Activated T-helper 1 cell treated with anti-CD3 and anti-CD28 coated beads, Interleukin-2, amount 50 U/mL, for 16 hours (primary cell): Measurements from ENCODE around the gene MAPKAP1.

Source experiments
- DNase-seq, 2 donors: peaks; one replicate each; pipeline ENCODE4 v3.0.0-alpha.2; 2020; ENCODE audit warnings: low read depth in 1 of 2, low spot score in 1 of 2

The MAPKAP1 gene

GRCh38 chr9:125706651-125707471 lies at the start of gene MAPKAP1:
MAPKAP1 (minus strand) TSS chr9:125707208; CDS start chr9:125672574, 34,634 bp downstream.
- peak; percentile 89 for DNase-seq

- no peak for DNase-seq
These were observed 49.5 kb upstream of the MAPKAP1 start for GRCh38 chr9:125756518-125756917.

GRCh38 chr9:125755340-125755739 lies 48.3 kb upstream of the MAPKAP1 start:
- no peak for DNase-seq

- DNase-seq: no peak
These were observed 47.1 kb upstream of the MAPKAP1 start for GRCh38 chr9:125754096-125754495.

- no peak for DNase-seq
These were observed 45.1 kb upstream of the MAPKAP1 start for GRCh38 chr9:125752070-125752628.

GRCh38 chr9:125750627-125751011 lies 43.6 kb upstream of the MAPKAP1 start:
- no peak for DNase-seq

GRCh38 chr9:125749951-125750626 lies 43.1 kb upstream of the MAPKAP1 start:
- no peak for DNase-seq

GRCh38 chr9:125749287-125749935 lies 42.4 kb upstream of the MAPKAP1 start:
- no peak for DNase-seq

- no peak for DNase-seq
These were observed 41.6 kb upstream of the MAPKAP1 start for GRCh38 chr9:125748446-125749099.

- DNase-seq: peak in 1 of 2 donors; percentile 13
These were observed 40.9 kb upstream of the MAPKAP1 start for GRCh38 chr9:125747765-125748445.

GRCh38 chr9:125747053-125747764 lies 40.2 kb upstream of the MAPKAP1 start, which contains the start of gene PBX3:
PBX3 (plus strand) TSS chr9:125747373.
- DNase-seq: peak; percentile 7 to 34

- DNase-seq: no peak
These were observed 39.7 kb upstream of the MAPKAP1 start for GRCh38 chr9:125746774-125747052.

GRCh38 chr9:125746017-125746773 lies 39.2 kb upstream of the MAPKAP1 start:
- peak; percentile 77 to 89 for DNase-seq

GRCh38 chr9:125745682-125746016 lies 38.6 kb upstream of the MAPKAP1 start:
- DNase-seq: no peak

GRCh38 chr9:125745018-125745417 lies 38.0 kb upstream of the MAPKAP1 start:
- no peak for DNase-seq

GRCh38 chr9:125744616-125745015 lies 37.6 kb upstream of the MAPKAP1 start:
- no peak for DNase-seq

- no peak for DNase-seq
These were observed 36.8 kb upstream of the MAPKAP1 start for GRCh38 chr9:125743682-125744428.

GRCh38 chr9:125742657-125743056 lies 35.6 kb upstream of the MAPKAP1 start:
- no peak for DNase-seq

GRCh38 chr9:125739436-125739835 lies 32.4 kb upstream of the MAPKAP1 start:
- no peak for DNase-seq
